SK-N-SH treated with all-trans-retinoic acid at 6 μM for 48 hours (cell line): ENCODE results near the gene FER.

ENCODE experiments used
- ESRRG ChIP-seq: fragments of 250-450 bp; sonication (Bioruptor Pico); IDR thresholded peaks from 2 replicates; pipeline ENCODE4 v1.6.1; 2021; ENCODE audit warnings: mild to moderate bottlenecking
- RARB ChIP-seq: fragments of 250-450 bp; sonication (Bioruptor Pico); IDR thresholded peaks from 2 replicates; pipeline ENCODE4 v1.8.0; 2021; ENCODE audit warnings: mild to moderate bottlenecking, moderate library complexity
- ZFP3 ChIP-seq: fragments of 250-450 bp; sonication (Bioruptor Pico); IDR thresholded peaks from 2 replicates; pipeline ENCODE4 v1.5.0; 2020; ENCODE audit warnings: mild to moderate bottlenecking, moderate library complexity
- ZFP30 ChIP-seq: fragments of 450-650 bp; formaldehyde crosslinking; IDR thresholded peaks from 2 replicates; pipeline ENCODE4 v1.5.0; 2022; ENCODE audit warnings: mild to moderate bottlenecking, moderate library complexity
- TF ChIP-seq, protein P1 (sequence below): fragments of 250-450 bp; sonication (Bioruptor Pico); IDR thresholded peaks from 2 replicates; pipeline ENCODE4 v1.8.0; 2021; ENCODE audit warnings: low read depth, mild to moderate bottlenecking, moderate library complexity, borderline replicate concordance

DNA sequence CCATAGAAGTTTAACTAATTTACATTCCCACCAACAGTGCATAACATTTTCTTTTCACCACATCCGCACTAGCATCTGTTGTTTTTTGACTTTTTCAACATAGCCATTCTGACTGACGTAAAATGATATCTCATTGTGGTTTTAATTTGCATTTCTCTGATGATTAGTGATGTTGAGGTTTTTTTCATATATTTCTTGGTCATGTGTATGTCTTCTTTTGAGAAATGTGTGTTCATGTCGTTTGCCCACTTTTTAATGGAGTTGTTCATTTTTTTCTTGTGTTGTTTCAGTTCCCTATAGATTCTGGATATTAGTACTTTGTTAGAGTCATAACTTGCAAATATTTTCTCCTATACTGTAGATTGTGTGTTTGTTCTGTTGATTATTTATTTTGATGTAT lies 163.4 kb downstream of the FER start:
- TF ChIP-seq, protein P1, sequence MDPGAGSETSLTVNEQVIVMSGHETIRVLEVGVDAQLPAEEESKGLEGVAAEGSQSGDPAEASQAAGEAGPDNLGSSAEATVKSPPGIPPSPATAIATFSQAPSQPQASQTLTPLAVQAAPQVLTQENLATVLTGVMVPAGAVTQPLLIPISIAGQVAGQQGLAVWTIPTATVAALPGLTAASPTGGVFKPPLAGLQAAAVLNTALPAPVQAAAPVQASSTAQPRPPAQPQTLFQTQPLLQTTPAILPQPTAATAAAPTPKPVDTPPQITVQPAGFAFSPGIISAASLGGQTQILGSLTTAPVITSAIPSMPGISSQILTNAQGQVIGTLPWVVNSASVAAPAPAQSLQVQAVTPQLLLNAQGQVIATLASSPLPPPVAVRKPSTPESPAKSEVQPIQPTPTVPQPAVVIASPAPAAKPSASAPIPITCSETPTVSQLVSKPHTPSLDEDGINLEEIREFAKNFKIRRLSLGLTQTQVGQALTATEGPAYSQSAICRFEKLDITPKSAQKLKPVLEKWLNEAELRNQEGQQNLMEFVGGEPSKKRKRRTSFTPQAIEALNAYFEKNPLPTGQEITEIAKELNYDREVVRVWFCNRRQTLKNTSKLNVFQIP (CRISPR knock-in tag) = no peak
- no peak for TF ChIP-seq ESRRG (CRISPR knock-in tag)
- TF ChIP-seq ZFP3 (CRISPR knock-in tag) = no peak
- TF ChIP-seq ZFP30 (CRISPR knock-in tag) = no peak
- TF ChIP-seq RARB = no peak
